GM21390 (cell line): ENCODE results near the gene CHMP1A.
"Not testable (repeated sequence)": the region's sequence is repeated elsewhere in the genome, so short reads cannot be mapped to it uniquely, and the experiment has no call there.

Source experiments
- ATAC-seq: cut with Tn5 transposase; IDR thresholded peaks from one replicate; pipeline ENCODE4 v1.9.1; 2021; ENCODE audit not compliant: unreplicated experiment

CHMP1A gene

DNA sequence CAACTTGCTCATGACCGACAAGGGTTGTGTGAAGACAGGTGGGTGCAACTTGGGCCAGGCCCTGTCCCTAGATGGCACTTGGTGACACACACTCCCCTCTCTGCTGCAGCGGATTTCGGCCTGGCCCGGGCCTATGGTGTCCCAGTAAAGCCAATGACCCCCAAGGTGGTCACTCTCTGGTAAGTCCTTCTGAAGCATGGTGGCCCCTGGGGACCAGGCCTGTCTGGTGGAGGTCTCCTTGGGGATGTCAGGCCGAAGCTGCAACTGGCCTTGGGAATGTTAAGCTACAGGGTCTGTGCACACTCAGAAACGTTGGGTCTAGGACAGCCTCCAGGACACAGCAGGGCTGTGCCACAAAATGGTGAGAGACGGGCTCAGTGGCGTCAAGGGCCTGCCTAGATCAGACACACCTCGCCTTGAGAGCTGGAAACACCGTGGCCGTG is 35.8 kb upstream of the CHMP1A start:
- ATAC-seq = no peak

DNA sequence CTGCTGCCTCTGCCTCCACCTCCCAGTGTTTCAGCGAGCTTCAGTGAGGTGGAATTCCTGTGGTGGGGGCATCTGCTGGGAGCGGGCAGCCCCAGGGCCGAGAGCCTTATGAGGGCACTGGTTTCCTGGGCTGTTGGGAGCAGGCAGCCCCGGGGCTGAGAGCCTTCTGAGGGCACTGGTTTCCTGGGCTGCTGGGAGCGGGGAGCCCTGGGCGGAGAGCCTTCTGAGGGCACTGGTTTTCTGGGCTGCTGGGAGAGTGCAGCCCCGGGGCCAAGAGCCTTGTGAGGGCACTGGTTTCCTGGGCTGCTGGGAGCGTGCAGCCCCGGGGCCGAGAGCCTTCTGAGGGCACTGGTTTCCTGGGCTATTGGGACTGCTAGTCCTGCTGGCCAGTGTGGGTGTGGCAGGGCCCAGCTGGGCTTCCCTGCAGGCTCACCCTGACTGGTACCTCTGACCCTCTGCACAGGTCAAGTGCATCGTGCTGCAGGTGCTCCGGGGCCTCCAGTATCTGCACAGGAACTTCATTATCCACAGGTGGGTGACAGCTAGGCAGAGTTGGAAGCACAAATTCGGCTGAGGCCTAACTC is 34.6 kb upstream of the CHMP1A start:
- no peak for ATAC-seq

DNA sequence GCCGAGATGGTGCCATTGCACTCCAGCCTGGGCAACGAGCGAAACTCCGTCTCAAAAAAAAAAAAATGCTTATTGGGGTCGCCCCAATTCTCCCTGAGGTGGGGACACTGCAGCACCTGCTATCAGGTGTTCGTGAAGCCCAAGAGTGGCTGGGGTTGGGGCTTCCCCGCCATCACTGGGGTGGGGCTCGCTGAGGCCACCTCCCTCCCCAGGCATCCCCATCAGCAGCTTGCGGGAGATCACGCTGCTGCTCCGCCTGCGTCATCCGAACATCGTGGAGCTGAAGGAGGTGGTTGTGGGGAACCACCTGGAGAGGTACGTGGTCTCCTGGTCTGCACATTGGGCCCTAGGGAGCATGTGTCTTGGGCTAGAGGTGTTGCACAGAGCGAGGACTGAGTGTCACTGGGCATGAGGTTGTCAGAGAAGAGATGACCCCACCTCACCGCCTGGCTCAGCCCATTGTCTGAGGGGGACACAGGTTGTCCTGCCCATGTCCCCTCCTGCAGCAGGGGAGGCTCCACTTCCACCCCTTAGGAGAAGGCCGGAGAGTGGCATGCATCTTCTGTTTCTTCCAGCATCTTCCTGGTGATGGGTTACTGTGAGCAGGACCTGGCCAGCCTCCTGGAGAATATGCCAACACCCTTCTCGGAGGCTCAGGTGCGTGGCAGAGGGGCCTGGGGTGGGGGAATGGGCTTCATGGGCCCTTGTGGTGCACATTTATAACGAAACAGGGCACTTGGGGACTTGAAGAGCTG is 33.9 kb upstream of the CHMP1A start:
- no peak for ATAC-seq

DNA sequence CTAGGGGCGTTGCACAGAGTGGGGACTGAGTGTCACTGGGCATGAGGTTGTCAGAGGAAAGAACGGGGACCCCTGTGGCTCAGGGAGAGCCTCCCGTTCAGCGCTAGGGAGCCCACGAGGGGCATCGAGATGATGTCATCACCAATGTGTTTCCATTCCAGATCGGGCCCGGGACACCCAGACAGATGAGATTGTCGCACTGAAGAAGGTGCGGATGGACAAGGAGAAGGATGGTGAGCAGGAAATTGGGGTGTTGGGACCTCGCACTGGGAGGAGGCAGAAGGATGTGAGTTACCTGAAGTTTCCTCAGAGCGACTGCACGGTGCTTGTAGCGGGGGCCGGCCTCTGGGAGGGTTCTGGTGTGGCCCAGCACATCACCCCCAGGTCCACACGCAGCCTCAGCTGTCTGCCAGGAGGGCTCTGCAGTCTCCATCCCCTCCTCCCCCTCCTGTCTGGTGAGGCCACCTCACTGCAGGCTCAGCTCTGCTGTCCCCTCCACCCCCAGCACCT is 32.9 kb upstream of the CHMP1A start:
- ATAC-seq = no peak

DNA sequence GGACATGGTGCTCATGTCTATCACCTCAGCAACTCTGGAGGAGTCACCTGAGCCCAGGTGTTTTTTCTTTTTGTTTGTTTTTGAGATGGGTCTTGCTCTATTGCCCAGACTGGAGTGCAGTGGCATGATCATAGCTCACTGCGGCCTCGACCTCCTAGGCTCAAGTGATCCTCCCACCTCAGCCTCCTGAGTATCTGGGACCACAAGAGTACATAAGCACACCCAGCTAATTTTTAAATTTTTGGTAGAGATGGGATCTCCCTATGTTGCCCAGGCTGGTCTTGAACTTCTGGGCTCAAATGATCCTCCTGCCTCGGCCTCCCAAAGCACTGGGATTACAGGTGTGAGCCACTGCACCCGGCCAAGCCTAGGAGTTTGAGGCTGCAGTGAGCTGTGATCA is 32.1 kb upstream of the CHMP1A start:
- ATAC-seq = not testable (repeated sequence)

DNA sequence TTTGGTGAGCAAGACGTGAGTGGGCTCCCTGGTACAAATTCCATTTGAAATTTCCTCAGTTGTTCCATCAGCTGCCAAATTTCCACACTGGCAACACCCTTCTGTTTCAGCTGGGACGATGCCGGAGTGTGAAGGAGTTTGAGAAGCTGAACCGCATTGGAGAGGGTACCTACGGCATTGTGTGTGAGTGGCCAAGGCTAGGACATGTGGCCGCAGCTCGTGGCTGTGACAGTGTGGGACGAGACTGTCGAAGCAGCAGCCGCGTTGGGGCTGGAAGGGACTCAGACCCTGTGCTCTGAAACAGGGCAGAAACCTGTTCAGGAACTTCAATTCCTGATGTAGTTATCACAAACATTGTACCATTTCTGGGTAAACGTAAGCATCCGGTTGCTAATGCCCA is 31.6 kb upstream of the CHMP1A start:
- ATAC-seq = no peak

DNA sequence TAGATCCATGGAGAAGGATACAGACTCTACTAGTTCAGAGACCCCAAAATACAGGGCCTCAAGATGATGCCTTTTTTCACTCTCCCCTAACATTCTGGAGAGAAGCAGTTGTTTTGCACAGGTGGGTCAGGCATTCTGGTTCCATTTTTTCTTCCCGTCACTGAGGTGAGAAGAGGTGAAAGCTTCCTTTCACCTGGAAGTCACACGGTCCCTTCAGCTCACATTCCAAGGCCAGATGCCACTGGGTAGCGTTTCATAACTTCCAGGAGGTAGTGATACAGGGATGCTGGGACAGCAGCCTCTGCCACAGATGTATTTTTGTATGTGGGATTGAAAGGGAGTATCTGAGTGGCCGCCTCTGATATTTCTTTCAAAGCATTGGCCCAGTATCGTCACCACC is 30.9 kb upstream of the CHMP1A start:
- no peak for ATAC-seq

DNA sequence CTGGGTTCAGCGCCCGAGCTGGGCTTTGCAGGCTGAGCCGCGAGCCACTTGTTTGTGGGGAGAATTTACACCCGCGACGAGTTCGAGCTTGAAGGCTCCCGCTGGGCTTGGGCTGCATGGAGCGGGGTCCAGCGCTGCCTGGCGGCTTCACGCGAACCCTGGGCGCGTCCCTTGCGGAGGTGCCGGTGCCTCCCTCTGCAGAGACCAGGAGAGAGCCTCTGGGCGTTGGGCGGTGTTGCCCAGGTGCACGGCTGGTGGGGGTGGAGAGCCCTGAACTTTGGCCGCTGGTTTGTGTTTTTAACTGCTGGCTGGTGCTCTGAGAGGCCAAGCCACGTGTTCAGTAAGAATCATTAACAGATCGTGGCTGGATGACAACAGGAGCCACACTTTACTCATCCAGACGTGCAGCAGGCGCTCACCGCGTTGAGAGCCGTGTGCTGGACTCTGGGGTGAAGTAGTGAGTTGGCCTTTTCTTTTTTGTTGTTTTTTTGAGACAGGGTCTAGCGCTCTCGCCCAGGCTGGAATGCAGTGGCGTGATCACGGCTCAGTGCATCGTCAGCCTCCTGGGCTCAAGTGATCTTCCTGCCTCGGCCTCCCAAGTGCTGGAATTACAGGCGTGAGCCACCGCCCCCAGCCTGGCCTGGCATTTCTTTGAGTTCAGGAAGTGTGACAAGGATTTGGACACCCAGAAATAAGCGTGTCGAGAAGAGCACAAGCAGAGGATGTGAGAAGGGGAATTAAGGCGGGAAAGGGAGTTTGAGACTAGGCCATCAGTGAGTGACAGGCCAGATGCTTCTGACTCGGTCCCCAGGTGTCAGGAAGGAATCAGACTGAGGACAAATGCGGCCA is 29.8 kb upstream of the CHMP1A start:
- ATAC-seq = peak; percentile 40

DNA sequence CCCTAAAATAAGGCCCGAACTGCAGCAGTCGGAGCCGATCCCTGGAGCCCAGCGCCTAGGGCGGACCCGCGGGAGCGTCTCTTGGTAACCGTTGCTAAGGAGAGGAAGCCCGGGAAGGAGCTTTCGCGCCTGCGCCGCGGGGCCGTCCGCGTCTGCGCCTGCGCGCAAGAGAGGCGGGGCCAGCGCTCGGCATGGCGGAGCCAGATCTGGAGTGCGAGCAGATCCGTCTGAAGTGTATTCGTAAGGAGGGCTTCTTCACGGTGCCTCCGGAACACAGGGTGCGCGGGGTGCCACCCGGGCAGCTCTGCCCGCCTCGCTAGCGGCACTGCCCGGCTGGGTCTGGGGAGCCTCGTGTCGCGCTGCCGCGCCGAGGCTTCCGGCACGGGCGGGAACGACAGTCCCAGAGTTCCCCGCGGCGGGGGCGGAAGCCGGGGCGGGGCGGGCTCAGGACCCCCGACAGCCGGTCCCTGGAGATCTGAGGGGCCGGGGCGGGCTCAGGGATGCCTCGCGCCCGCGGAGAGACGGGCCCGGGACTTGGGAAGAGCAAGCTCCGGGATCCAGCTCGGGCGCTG is 29.1 kb upstream of the CHMP1A start, which contains the start of gene CDK10:
Gene CDK10 (plus strand): TSS at position 170 of the 572 bp plus-strand sequence. CDS start 22 bp downstream, at position 192.
- ATAC-seq = peak; percentile 82

DNA sequence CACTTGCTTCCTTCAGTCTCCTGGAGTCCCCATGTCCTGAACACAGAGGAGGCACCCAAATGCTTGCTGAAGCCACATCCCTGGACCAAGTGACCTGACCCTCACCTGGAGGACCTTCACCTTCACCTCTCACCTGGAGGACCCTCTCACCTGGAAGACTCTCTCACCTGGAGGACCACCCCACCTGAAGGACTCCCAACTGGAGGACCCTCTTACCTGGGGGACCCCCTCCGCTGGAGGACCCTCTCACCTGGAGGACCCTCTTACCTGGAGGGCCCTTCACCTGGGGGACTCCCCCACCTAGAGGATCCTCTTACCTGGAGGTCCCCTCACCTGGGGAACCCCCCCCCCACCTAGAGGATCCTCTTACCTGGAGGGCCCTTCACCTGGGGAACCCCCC is 28.4 kb upstream of the CHMP1A start:
- no peak for ATAC-seq

DNA sequence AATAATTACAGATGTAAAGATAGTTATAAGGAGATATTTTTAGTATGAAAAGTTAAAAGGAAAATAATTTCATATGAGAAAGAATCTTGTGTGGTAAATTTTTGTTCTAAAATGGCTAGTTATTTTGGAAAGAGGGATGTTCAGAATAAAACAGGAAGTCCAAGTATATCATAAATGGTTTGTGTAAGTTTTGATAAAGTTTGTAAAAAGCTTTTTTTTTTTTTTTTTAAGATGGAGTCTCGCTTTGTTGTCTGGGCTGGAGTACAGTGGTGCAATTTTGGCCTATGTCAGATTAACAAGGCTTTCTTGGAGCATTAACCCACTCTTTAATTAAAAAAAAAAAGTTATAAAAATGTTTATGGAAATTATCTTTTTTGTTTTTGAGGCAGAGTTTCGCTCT is 20.8 kb upstream of the CHMP1A start:
- no peak for ATAC-seq

DNA sequence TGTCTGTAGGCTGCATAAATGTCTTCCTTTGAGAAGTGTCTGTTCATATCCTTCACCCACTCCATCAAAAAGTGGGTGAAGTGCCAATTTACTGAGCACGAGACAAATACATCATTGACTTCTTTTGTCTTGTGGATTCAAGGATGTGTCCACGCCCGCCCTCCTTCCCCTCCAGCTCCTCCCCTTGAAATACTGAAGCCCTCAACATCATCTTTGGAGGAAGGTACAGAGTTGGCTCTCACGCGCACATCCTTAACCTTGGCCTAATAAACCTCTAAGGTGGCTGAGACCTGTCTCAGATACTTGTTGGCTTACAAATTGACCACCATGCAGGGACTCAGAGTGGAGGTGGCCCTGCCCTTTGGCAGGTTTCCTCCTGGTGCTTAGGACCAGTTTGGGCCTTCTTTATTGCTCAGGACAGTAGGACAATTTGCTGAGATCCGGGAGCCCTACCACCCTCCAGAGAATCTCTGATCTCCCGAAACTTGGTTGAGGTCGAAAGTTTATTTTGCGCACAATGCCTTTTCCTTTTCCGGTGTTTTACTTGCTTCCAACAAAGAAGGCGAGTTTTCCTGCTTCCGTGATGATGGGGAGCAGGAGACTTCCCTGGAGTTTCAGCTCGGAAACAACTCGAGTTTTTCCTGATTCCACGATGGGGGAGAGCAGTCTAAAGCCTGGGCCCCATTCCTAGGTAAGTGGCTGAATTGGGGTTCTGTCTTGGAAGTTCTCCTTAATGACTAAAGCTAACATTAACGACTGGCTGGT is 14.9 kb upstream of the CHMP1A start:
- no peak for ATAC-seq

DNA sequence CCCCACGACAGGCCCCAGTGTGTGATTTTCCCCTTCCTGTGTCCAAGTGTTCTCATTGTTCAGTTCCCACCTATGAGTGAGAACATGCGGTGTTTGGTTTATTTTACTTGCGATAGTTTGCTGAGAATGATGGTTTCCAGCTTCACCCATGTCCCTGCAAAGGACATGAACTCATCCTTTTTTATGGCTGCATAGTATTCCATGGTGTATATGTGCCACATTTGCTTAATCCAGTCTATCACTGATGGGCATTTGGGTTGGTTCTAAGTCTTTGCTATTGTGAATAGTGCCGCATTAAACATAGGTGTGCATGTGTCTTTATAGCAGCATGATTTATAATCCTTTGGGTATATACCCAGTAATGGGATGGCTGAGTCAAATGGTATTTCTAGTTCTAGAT is 14.1 kb upstream of the CHMP1A start:
- ATAC-seq = not testable (repeated sequence)

DNA sequence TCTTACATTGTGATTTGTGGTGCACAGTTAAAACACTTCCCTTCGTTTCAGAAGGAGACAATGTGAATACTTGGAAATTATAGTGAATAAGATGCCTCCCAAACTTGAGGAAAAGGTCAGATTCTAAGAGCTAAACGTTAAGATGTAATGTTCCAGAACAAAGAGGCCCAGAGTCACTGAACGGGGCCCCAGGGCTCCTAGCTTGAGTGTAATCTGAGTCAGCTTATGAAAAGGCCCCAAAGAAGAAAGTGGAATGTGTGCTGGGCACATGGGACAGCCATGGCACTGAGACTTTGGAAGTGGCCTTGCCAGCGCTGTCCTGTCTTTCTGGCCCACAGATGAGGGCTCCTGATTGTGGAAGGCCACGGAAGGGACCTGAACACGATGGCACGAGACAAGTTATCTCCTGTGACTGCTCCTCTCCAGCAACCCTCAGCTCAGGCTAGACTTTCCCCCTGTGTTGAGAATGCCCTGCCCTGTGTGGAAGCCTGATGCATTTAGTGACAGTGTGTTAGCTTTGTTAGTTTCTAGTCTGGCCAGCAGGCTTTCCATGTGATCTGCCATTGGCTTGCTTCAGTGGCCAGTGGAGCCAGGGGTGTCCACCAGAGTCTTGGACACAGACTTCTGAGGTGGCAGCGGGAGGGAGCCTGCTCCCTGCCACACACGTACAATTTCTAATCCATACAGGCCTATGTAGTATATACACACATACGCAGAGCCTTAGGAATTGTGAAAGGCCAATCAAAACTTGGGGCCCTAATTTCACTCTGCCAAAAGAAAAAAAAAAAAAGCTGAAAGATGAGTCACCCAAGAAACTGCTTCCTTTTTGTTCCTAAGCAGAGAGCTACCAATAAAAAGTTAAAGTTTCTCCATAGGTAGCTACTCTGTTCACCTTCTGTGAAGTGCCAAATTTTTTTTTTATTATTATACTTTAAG is 13.3 kb upstream of the CHMP1A start:
- no peak for ATAC-seq

DNA sequence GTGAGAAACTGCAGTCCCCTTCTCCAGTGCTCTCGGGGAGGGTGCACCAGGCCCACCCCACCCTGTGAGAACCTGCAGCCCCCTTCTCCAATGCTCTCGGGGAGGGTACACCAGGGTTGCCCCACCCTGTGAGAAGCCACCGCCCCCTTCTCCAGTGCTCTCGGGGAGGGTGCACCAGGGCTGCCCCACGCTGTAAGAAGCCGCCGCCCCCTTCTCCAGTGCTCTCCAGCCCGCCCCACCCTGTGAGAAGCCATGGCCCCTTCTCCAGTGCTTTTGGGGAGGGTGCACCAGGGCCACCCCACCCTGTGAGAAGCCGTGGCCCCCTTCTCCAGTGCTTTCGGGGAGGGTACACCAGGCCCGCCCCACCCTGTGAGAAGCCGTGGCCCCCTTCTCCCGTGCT is 12.2 kb upstream of the CHMP1A start:
- no peak for ATAC-seq

DNA sequence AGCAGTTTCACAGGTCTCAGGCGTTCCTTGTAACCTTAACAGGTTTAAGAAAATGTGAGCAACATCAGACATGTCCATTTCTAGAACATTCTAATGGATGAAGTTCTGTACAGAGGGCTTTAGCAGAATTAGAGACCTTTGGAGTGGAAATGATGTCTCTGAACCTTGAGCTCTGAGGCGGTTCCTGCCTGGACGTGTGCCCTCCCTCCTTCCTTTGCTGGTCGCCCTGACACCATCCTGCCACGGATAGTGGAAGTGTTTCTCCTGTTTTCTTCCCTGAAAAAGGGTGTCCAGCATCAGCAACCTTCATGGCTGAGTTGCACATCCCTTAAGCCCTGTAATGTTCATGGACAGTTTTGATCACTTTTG is 11.3 kb upstream of the CHMP1A start:
- ATAC-seq = no peak

DNA sequence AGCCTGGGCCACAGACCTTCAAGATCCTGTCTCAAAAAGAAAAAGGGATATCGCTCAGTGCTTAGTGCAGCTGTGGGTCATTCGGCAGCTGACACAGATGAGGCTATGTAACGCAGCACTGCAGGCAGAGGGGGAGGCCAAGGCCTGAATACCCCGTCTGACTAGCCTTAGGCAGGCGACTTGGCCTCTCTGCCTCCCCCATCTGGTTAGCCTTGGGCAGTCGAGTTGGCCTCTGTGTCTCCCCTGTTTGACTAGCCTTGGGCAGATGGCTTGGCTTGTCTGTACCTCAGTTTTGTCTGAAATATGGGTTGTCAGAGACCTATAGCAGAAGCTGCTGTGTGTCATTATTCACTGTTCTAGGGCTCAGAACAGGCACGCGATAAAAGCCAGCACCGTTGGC is 10.1 kb upstream of the CHMP1A start:
- ATAC-seq = no peak

DNA sequence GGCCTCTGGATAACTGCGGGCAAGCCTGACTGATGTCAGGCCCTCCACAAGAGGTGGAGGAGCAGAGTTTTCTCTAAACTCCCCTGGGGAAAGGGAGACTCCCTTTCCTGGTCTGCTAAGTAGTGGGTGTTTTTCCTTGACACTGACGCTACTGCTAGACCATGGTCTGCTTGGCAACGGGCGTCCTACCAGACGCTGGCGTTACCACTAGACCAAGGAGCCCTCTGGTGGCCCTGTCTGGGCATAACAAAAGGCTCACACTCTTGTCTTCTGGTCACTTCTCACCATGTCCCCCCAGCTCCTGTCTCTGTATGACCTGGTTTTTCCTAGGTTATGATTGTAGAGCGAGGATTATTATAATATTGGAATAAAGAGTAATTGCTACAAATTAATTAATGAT is 9.5 kb upstream of the CHMP1A start:
- not testable (repeated sequence) for ATAC-seq

DNA sequence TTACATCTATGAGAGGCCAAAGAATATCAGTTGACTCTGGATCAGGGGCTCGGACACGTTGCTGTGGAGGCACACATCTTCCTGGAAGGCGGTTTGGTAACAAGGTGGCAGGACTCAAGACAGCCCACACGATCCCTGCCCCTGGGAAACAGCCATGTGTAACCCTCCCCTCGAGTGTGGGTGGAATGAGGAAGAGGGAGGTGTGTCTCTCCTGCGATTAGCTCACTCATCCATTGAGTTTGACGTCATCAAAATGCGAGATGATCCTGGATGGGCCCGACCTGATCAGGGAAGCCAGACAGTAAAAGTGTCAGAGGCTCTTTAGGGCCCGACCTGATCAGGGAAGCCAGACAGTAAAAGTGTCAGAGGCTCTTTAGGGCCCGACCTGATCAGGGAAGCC is 6.7 kb upstream of the CHMP1A start:
- not testable (repeated sequence) for ATAC-seq
